ENCODE results near the gene ZNF165.
A peak's percentile ranks its signal among the peaks of the same experiment; 100 is the strongest.

Gene ZNF165

GRCh38 chr6:28124350-28124970 is 44.1 kb downstream of the ZNF165 start, which contains the start of gene ZSCAN16:
Gene ZSCAN16 (plus strand): TSS chr6:28124609. CDS start chr6:28125444, 835 bp downstream.
- TF ChIP-seq CTCF (IDR thresholded peaks at IDR 0.05; ENCODE audit: extremely low read depth, missing control alignments): no peak
- DNase-seq (ENCODE audit: low spot score): peak; percentile 76

GRCh38 chr6:28124971-28125353 is 44.6 kb downstream of the ZNF165 start:
- no peak for TF ChIP-seq CTCF (IDR thresholded peaks at IDR 0.05; ENCODE audit: extremely low read depth, missing control alignments)
- no peak for DNase-seq (ENCODE audit: low spot score)

- no peak for TF ChIP-seq CTCF (IDR thresholded peaks at IDR 0.05; ENCODE audit: extremely low read depth, missing control alignments)
- no peak for DNase-seq (ENCODE audit: low spot score)
These were observed 45.0 kb downstream of the ZNF165 start for GRCh38 chr6:28125401-28125800.

GRCh38 chr6:28134015-28134414 is 53.6 kb downstream of the ZNF165 start:
- DNase-seq (ENCODE audit: low spot score): no peak
- peak; percentile 33 for TF ChIP-seq CTCF (IDR thresholded peaks at IDR 0.05; ENCODE audit: extremely low read depth, missing control alignments)

- no peak for TF ChIP-seq CTCF (IDR thresholded peaks at IDR 0.05; ENCODE audit: extremely low read depth, missing control alignments)
- DNase-seq (ENCODE audit: low spot score): no peak
These were observed 54.3 kb downstream of the ZNF165 start for GRCh38 chr6:28134716-28135115.

GRCh38 chr6:28135393-28135792 is 55.0 kb downstream of the ZNF165 start:
- TF ChIP-seq CTCF (IDR thresholded peaks at IDR 0.05; ENCODE audit: extremely low read depth, missing control alignments): no peak
- no peak for DNase-seq (ENCODE audit: low spot score)

- TF ChIP-seq CTCF (IDR thresholded peaks at IDR 0.05; ENCODE audit: extremely low read depth, missing control alignments): no peak
- DNase-seq (ENCODE audit: low spot score): peak; percentile 70
These were observed 56.5 kb downstream of the ZNF165 start for GRCh38 chr6:28136585-28137504.

Data from GM20000 (cell line).